Panc1 (cell line): ENCODE results near the gene TMEM259. TPM values are rescaled to one million over a fixed set of nuclear protein-coding genes. Genes with fewer than 3 reads are reported as not detected.

Source experiments
- ATAC-seq: fragments of 200-7000 bp; cut with Tn5 transposase; 2 replicates; pipeline ENCODE4 v1.9.1; 2020; ENCODE audit warnings: mild to moderate bottlenecking, moderate library complexity
- BruUV-seq: library from RNA; stranded (reverse); fragments of 400-500 nt; replicated peaks from 2 replicates; lab custom pipeline; 2021; lab: Mats Ljungman, UMichigan
- CTCF ChIA-PET: fragments of 300-600 bp; sonication (Branson Sonifier 250); formaldehyde crosslinking; loops from one replicate; lab custom pipeline; 2022; ENCODE audit warnings: antibody characterized with exemption; lab: Charles Lee
- POLR2A ChIA-PET: fragments of 300-600 bp; sonication (Branson Sonifier 250); formaldehyde crosslinking; loops from one replicate; lab custom pipeline; 2022; ENCODE audit warnings: antibody characterized with exemption; lab: Charles Lee
- DNase-seq: peaks from one replicate; pipeline ENCODE4 v3.0.0-alpha.2; 2010; ENCODE audit warnings: low read depth, low spot score
- H3K27ac ChIP-seq: 2 replicates; pipeline ENCODE4 v1.5.1; 2011; ENCODE audit warnings: mild to moderate bottlenecking, low read length, inconsistent platforms
- H3K27me3 ChIP-seq: fragments of 200-500 bp; sonication (Bioruptor generic); 2 replicates; pipeline ENCODE4 v1.6.0; 2014; ENCODE audit warnings: low read length, inconsistent platforms; ENCODE audit not compliant: control insufficient read depth, insufficient read depth
- H3K36me3 ChIP-seq: fragments of 200-500 bp; sonication (Bioruptor generic); 2 replicates; pipeline ENCODE4 v1.5.1; 2014; ENCODE audit warnings: inconsistent platforms, mild to moderate bottlenecking, low read length, moderate library complexity; ENCODE audit not compliant: control insufficient read depth, insufficient read depth
- H3K4me1 ChIP-seq: 2 replicates; pipeline ENCODE4 v1.5.1; 2011; ENCODE audit warnings: inconsistent platforms, mild to moderate bottlenecking, low read length, moderate library complexity; ENCODE audit not compliant: control insufficient read depth, insufficient read depth
- H3K4me3 ChIP-seq, 2 experiments: 2 replicates each; pipeline ENCODE4 v1.5.1; 2011 to 2012; ENCODE audit warnings: low read depth in 2 of 2, low read length in 2 of 2, mild to moderate bottlenecking in 2 of 2, inconsistent platforms in 1 of 2, moderate library complexity in 1 of 2
- H3K9me3 ChIP-seq: fragments of 200-500 bp; sonication (Bioruptor generic); 2 replicates; pipeline ENCODE4 v1.5.1; 2014; ENCODE audit warnings: low read depth, mild to moderate bottlenecking, inconsistent platforms, low read length, moderate library complexity; ENCODE audit not compliant: control insufficient read depth, insufficient read depth
- POLR2AphosphoS5 ChIP-seq: IDR thresholded peaks from 2 replicates; pipeline ENCODE4 v1.6.1; 2012; ENCODE audit warnings: mild to moderate bottlenecking, low read depth, low read length, moderate library complexity
- SIN3A ChIP-seq: IDR thresholded peaks from 2 replicates; pipeline ENCODE4 v1.6.1; 2012; ENCODE audit warnings: low read depth, mild to moderate bottlenecking, low read length, moderate library complexity, borderline replicate concordance; ENCODE audit not compliant: insufficient read depth
- TCF7L2 ChIP-seq: IDR thresholded peaks from 2 replicates; pipeline ENCODE4 v1.6.1; 2011; ENCODE audit warnings: mild to moderate bottlenecking, low read depth, low read length, inconsistent platforms
- in situ Hi-C: cut with HindIII; loops from 2 replicates; pipeline ENCODE4 v1.10.0; 2016; ENCODE audit warnings: low sequenced_read_pairs, low pct_unique_long_range_greater_than_20kb
- intact Hi-C: fragments of 100-400 bp; cut with micrococcal nuclease; formaldehyde crosslinking; loops from one replicate; pipeline ENCODE4 v1.10.0; 2022; ENCODE audit not compliant: unreplicated experiment
- total RNA-seq: library from RNA; stranded (reverse); gene quantifications from one replicate; pipeline ENCODE4 v1.2.1, GENCODE V29; 2021; ENCODE audit not compliant: unreplicated experiment
- TF ChIP-seq, protein P1 (sequence below), 2 experiments: IDR thresholded peaks; 2 replicates each; pipeline ENCODE4 v1.6.1; 2011 to 2012; ENCODE audit warnings: low read depth in 2 of 2, control low read depth in 1 of 2, low read length in 1 of 2, mild to moderate bottlenecking in 1 of 2, moderate library complexity in 1 of 2; ENCODE audit not compliant: insufficient read depth in 1 of 2
- TF ChIP-seq, protein P2 (sequence below): fragments of 450-650 bp; IDR thresholded peaks from 2 replicates; pipeline ENCODE4 v1.5.1; 2017; ENCODE audit warnings: mild to moderate bottlenecking

TMEM259 gene
- total RNA-seq, 1 experiment from 2014 or later = 193 TPM

DNA sequence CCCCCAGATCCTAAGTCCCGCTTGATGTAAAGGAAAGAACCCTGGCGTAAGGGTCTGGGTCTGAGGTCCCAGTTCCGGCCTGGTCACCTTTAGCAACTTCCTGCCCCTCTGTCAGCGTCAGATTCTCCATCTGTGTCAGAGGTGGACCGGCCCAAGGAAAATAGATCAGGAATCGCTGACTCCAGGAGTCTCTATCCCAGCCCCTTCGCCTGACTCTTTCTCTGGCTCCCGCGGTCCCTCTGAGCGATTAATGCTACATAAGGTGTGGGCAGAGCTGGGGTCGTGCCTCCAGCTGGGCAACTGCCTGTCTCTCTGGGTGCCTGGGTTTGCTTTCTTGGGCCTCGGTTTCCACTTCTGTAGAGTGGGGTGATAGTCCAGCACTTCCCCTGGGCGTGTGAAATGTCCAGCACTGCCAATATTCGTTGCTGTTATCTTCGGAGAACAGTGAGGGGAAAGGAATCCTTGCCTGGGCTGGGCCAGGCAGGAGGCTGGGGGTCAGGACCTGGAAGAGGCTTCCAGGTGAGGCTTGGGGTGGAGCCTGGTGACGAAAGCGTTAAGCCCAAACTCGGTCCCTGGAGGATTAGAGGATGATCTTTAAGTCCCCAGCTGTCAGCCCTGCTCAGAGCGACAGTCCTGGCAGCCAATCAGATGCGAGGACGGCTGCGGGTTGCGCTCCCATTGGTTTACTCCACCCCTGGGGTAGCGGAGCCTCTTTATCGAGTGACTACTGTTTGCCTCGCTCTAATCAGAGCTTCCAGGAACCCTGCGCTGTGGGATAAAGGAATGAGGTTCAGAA is 19.8 kb upstream of the TMEM259 start:
- TF ChIP-seq POLR2AphosphoS5 (no peak), TCF7L2 (no peak)
- in situ Hi-C loops = no loop called here
- no peaks in the 10 kb centered on the region for H3K9me3 ChIP-seq
- POLR2A ChIA-PET = interaction anchor here (0.5 kb wide), 2 partner anchors 11 to 12 kb away, joined by 5 read pairs; no protein-coding TSS in a partner anchor
- peaks cover 6% of the 10 kb centered on the region; the same call in 1 of the 2 replicates for H3K36me3 ChIP-seq
- peak overlapping the region; percentile 92 for H3K27ac ChIP-seq
- peaks cover 19% of the 10 kb centered on the region for H3K4me1 ChIP-seq
- no TSS peak for BruUV-seq
- no peaks in the 10 kb centered on the region for H3K27me3 ChIP-seq
- ATAC-seq (peak; percentile 69), DNase-seq (peak; percentile 79)
- CTCF ChIA-PET = interaction anchor here (0.6 kb wide), 1 partner anchor 239 kb away, joined by 3 read pairs; no protein-coding TSS in a partner anchor
- intact Hi-C loops = no loop called here
- peak overlapping the region; percentile 63 to 82 for H3K4me3 ChIP-seq

DNA sequence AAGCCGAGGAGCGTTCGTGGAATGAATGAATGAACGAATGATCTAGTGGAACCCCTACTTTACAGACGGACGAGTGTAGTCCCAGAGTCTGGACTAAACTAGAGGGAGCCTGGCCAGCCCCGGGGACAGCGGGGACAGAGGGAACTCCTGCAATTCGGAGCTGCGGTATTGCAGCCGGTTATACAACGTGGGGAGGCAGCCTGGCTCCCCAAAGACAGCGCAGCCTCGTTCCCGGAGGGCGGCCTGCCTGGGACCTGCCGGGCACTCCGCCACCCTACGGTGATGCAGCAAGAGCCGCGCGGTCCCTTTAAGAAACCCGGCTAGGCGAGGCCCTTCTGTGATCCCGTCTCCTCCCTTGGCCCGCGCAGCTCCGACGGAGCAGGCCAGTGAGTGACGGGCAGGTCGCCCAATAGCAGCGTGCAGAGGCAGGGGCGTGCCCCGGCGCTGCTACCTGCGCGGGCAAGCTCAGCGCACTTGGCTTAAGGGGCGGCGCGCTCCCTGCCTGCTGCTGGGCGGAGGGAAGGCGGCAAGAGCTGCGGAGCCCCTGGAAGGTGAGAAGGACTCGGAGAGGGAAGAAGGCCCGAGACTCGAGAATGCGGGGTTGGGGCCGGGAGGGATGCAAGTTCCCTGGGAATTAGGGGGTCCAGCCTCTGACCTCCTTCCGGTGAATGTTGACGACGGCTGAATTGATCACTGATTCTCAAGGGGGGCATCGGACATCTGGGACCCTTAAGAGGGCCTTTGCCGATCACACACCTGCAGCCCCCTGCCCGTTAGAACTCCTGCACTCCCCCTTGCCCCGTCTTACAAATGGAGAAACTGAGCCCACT is 18.9 kb upstream of the TMEM259 start, which contains the start of gene ABCA7:
ABCA7 (plus strand) TSS at position 462 of the 830 bp plus-strand sequence. CDS start 1,255 bp downstream, outside the sequence.
- BruUV-seq = no TSS peak
- peak within 1 kb of the TSS; percentile 84 for H3K27ac ChIP-seq
- H3K27me3 ChIP-seq = no peaks in the 10 kb centered on the region
- CTCF ChIA-PET = no interaction called here
- in situ Hi-C loops (no loop called here), intact Hi-C loops (no loop called here)
- peaks cover 19% of the 10 kb centered on the region for H3K4me1 ChIP-seq
- H3K4me3 ChIP-seq = peak within 1 kb of the TSS; percentile 63 to 82
- peak; percentile 78 for DNase-seq
- POLR2A ChIA-PET = interaction anchor here (0.5 to 0.6 kb wide), 2 partner anchors 10 to 11 kb away, joined by 5 to 9 read pairs; no protein-coding TSS in a partner anchor
- peak; percentile 85 for ATAC-seq
- TF ChIP-seq, protein P1, sequence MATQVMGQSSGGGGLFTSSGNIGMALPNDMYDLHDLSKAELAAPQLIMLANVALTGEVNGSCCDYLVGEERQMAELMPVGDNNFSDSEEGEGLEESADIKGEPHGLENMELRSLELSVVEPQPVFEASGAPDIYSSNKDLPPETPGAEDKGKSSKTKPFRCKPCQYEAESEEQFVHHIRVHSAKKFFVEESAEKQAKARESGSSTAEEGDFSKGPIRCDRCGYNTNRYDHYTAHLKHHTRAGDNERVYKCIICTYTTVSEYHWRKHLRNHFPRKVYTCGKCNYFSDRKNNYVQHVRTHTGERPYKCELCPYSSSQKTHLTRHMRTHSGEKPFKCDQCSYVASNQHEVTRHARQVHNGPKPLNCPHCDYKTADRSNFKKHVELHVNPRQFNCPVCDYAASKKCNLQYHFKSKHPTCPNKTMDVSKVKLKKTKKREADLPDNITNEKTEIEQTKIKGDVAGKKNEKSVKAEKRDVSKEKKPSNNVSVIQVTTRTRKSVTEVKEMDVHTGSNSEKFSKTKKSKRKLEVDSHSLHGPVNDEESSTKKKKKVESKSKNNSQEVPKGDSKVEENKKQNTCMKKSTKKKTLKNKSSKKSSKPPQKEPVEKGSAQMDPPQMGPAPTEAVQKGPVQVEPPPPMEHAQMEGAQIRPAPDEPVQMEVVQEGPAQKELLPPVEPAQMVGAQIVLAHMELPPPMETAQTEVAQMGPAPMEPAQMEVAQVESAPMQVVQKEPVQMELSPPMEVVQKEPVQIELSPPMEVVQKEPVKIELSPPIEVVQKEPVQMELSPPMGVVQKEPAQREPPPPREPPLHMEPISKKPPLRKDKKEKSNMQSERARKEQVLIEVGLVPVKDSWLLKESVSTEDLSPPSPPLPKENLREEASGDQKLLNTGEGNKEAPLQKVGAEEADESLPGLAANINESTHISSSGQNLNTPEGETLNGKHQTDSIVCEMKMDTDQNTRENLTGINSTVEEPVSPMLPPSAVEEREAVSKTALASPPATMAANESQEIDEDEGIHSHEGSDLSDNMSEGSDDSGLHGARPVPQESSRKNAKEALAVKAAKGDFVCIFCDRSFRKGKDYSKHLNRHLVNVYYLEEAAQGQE (IDR thresholded peaks at IDR 0.05; ENCODE audit: insufficient read depth in 1 of 2, low read depth in 2 of 2, low read length in 1 of 2) = 0 out of 4 replicates have a peak, but pooled peaks of 1 of the 2 experiments have one; percentile 18
- TF ChIP-seq POLR2AphosphoS5 (peak; percentile 79), TCF7L2 (0 out of 2 replicates have a peak, but pooled peaks have one; percentile 20), SIN3A (peak; percentile 66; the same call in 1 of the 2 replicates)
- TF ChIP-seq, protein P2, sequence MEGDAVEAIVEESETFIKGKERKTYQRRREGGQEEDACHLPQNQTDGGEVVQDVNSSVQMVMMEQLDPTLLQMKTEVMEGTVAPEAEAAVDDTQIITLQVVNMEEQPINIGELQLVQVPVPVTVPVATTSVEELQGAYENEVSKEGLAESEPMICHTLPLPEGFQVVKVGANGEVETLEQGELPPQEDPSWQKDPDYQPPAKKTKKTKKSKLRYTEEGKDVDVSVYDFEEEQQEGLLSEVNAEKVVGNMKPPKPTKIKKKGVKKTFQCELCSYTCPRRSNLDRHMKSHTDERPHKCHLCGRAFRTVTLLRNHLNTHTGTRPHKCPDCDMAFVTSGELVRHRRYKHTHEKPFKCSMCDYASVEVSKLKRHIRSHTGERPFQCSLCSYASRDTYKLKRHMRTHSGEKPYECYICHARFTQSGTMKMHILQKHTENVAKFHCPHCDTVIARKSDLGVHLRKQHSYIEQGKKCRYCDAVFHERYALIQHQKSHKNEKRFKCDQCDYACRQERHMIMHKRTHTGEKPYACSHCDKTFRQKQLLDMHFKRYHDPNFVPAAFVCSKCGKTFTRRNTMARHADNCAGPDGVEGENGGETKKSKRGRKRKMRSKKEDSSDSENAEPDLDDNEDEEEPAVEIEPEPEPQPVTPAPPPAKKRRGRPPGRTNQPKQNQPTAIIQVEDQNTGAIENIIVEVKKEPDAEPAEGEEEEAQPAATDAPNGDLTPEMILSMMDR = no peak
- no peaks in the 10 kb centered on the region for H3K9me3 ChIP-seq
- peaks cover 6% of the 10 kb centered on the region; the same call in 1 of the 2 replicates for H3K36me3 ChIP-seq
